HepG2 (cell line): ENCODE measurements around the gene MC5R. TPM values are rescaled to one million over a fixed set of nuclear protein-coding genes. Genes with fewer than 3 reads are reported as not detected.

Experiments used
- HCFC1 ChIP-seq: fragments of 150-350 bp; IDR thresholded peaks from 2 replicates; pipeline ENCODE4 v1.6.1; 2014; ENCODE audit warnings: low read depth, low read length
- HNRNPUL1 ChIP-seq: fragments of 200-400 bp; formaldehyde crosslinking; IDR thresholded peaks from 2 replicates; pipeline ENCODE4 v1.6.1; 2017; ENCODE audit warnings: low read depth, mild to moderate bottlenecking, low read length, moderate library complexity
- NAIF1 ChIP-seq: sonication (generic); formaldehyde crosslinking; IDR thresholded peaks from 2 replicates; pipeline ENCODE4 v1.5.0; 2020; ENCODE audit warnings: mild to moderate bottlenecking, missing genetic modification reagents, borderline replicate concordance
- SALL2 ChIP-seq: sonication (generic); formaldehyde crosslinking; IDR thresholded peaks from 2 replicates; pipeline ENCODE4 v1.8.1; 2023; ENCODE audit warnings: mild to moderate bottlenecking, missing genetic modification reagents, inconsistent platforms
- TBX2 ChIP-seq: sonication (generic); formaldehyde crosslinking; IDR thresholded peaks from 2 replicates; pipeline ENCODE4 v1.5.0; 2020; ENCODE audit warnings: missing genetic modification reagents, mild to moderate bottlenecking, borderline replicate concordance
- WIZ ChIP-seq: sonication (generic); formaldehyde crosslinking; IDR thresholded peaks from 2 replicates; pipeline ENCODE4 v1.5.1; 2020; ENCODE audit warnings: mild to moderate bottlenecking, missing genetic modification reagents
- ZBTB20 ChIP-seq: sonication (generic); formaldehyde crosslinking; IDR thresholded peaks from 2 replicates; pipeline ENCODE4 v1.8.1; 2023; ENCODE audit warnings: missing genetic modification reagents, low read depth, mild to moderate bottlenecking, borderline replicate concordance
- ZNF337 ChIP-seq: sonication (generic); formaldehyde crosslinking; IDR thresholded peaks from 2 replicates; pipeline ENCODE4 v1.5.1; 2020; ENCODE audit warnings: missing genetic modification reagents, low read depth, mild to moderate bottlenecking, borderline replicate concordance
- ZNF781 ChIP-seq: sonication (generic); formaldehyde crosslinking; IDR thresholded peaks from 2 replicates; pipeline ENCODE4 v1.5.1; 2020; ENCODE audit warnings: borderline replicate concordance, mild to moderate bottlenecking, missing genetic modification reagents; ENCODE audit errors: not compliant biosample characterization
- polyA plus RNA-seq, 8 experiments: library from polyadenylated mRNA; depleted of rRNA in 3 of 8; stranded (reverse) in 7 of 8; unstranded in 1 of 8; fragments of >200 nt; fragmentation: Illumina TruSeq in 4 of 8; extraction: Trizol in 4 of 8; gene quantifications; 2 replicates each; pipeline versions ENCODE4 v1.2.1 to v1.2.3, GENCODE V29; 2011 to 2016; ENCODE audit warnings: low read depth in 4 of 8, missing spikeins in 1 of 8, mixed read lengths in 1 of 8; ENCODE audit not compliant: insufficient read depth in 1 of 8
- total RNA-seq, 5 experiments: library from RNA; depleted of rRNA; stranded (reverse); fragments of >200 nt; fragmentation: Illumina TruSeq; extraction: Trizol; gene quantifications; 2 replicates each; pipeline ENCODE4 v1.2.3, GENCODE V29; 2016; ENCODE audit warnings: low read depth in 1 of 5
- TF ChIP-seq, protein P1 (sequence below): sonication (generic); formaldehyde crosslinking; IDR thresholded peaks from 2 replicates; pipeline ENCODE4 v1.5.0; 2020; ENCODE audit warnings: missing genetic modification reagents
- TF ChIP-seq, protein P2 (sequence below), 2 experiments: IDR thresholded peaks; 2 replicates each; pipeline ENCODE4 v1.6.1; 2011 to 2012; ENCODE audit warnings: low read length in 2 of 2, borderline replicate concordance in 1 of 2, low read depth in 1 of 2, mild to moderate bottlenecking in 1 of 2, moderate library complexity in 1 of 2
- TF ChIP-seq, protein P3 (sequence below): sonication (generic); formaldehyde crosslinking; IDR thresholded peaks from 2 replicates; pipeline ENCODE4 v1.4.0; 2020; ENCODE audit warnings: missing genetic modification reagents
- TF ChIP-seq, protein P4 (sequence below): sonication (generic); formaldehyde crosslinking; IDR thresholded peaks from 2 replicates; pipeline ENCODE4 v1.8.0; 2022; ENCODE audit warnings: mild to moderate bottlenecking, missing genetic modification reagents, moderate library complexity
- TF ChIP-seq, protein P5 (sequence below): sonication (generic); formaldehyde crosslinking; IDR thresholded peaks from 2 replicates; pipeline ENCODE4 v1.8.1; 2023; ENCODE audit warnings: mild to moderate bottlenecking, missing genetic modification reagents

The MC5R gene
- total and polyA plus RNA-seq, 2 of the 13 experiments (the other 11 are each of a cell fraction or from before 2014, with no cell fraction given) = not detected

DNA sequence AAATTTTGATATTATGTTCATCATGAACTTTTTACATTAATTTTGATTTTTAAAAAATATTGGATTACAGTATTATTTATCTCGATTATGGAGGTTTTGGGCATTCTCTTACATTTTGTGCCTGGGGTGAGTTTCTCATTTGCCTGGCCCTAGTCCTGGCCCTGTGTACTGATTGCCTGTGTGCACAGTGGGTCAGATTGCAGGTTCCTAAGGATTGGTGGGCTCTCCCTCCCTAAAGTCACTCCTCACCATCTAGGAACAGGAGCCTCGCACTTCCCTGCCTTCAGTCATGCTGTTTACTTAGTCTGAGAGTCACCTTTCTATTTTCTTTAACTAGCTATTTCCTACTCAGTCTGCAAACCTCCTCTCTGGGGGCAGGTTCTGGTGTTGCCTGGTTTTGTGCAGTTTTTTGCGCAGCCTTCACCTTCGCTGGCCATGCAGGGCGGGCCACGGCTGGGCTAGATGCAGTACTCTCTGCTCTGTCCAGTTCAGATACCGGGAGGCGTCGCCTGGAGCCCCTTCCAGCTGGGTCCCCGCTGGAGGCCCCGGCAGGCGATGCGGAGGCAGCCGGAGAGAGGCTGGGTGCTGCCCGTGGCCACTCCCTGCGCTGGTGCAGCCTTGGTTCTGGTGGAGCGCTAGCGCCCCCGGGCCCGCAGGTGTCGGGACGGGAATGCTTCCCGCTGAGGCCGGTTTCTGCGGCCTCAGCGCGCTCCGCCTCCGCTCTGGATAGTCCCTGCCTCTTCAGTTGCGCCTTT lies 23.3 kb upstream of the MC5R start (continued):
- TF ChIP-seq, protein P1, sequence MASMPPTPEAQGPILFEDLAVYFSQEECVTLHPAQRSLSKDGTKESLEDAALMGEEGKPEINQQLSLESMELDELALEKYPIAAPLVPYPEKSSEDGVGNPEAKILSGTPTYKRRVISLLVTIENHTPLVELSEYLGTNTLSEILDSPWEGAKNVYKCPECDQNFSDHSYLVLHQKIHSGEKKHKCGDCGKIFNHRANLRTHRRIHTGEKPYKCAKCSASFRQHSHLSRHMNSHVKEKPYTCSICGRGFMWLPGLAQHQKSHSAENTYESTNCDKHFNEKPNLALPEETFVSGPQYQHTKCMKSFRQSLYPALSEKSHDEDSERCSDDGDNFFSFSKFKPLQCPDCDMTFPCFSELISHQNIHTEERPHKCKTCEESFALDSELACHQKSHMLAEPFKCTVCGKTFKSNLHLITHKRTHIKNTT (CRISPR knock-in tag) = no peak
- TF ChIP-seq WIZ (CRISPR knock-in tag) = no peak
- TF ChIP-seq TBX2 (CRISPR knock-in tag) = peak; percentile 58; the same call in 1 of the 2 replicates
- TF ChIP-seq, protein P2, sequence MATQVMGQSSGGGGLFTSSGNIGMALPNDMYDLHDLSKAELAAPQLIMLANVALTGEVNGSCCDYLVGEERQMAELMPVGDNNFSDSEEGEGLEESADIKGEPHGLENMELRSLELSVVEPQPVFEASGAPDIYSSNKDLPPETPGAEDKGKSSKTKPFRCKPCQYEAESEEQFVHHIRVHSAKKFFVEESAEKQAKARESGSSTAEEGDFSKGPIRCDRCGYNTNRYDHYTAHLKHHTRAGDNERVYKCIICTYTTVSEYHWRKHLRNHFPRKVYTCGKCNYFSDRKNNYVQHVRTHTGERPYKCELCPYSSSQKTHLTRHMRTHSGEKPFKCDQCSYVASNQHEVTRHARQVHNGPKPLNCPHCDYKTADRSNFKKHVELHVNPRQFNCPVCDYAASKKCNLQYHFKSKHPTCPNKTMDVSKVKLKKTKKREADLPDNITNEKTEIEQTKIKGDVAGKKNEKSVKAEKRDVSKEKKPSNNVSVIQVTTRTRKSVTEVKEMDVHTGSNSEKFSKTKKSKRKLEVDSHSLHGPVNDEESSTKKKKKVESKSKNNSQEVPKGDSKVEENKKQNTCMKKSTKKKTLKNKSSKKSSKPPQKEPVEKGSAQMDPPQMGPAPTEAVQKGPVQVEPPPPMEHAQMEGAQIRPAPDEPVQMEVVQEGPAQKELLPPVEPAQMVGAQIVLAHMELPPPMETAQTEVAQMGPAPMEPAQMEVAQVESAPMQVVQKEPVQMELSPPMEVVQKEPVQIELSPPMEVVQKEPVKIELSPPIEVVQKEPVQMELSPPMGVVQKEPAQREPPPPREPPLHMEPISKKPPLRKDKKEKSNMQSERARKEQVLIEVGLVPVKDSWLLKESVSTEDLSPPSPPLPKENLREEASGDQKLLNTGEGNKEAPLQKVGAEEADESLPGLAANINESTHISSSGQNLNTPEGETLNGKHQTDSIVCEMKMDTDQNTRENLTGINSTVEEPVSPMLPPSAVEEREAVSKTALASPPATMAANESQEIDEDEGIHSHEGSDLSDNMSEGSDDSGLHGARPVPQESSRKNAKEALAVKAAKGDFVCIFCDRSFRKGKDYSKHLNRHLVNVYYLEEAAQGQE (IDR thresholded peaks at IDR 0.05; ENCODE audit: borderline replicate concordance in 1 of 2, low read depth in 1 of 2, low read length in 2 of 2) = no peak
- TF ChIP-seq, protein P3, sequence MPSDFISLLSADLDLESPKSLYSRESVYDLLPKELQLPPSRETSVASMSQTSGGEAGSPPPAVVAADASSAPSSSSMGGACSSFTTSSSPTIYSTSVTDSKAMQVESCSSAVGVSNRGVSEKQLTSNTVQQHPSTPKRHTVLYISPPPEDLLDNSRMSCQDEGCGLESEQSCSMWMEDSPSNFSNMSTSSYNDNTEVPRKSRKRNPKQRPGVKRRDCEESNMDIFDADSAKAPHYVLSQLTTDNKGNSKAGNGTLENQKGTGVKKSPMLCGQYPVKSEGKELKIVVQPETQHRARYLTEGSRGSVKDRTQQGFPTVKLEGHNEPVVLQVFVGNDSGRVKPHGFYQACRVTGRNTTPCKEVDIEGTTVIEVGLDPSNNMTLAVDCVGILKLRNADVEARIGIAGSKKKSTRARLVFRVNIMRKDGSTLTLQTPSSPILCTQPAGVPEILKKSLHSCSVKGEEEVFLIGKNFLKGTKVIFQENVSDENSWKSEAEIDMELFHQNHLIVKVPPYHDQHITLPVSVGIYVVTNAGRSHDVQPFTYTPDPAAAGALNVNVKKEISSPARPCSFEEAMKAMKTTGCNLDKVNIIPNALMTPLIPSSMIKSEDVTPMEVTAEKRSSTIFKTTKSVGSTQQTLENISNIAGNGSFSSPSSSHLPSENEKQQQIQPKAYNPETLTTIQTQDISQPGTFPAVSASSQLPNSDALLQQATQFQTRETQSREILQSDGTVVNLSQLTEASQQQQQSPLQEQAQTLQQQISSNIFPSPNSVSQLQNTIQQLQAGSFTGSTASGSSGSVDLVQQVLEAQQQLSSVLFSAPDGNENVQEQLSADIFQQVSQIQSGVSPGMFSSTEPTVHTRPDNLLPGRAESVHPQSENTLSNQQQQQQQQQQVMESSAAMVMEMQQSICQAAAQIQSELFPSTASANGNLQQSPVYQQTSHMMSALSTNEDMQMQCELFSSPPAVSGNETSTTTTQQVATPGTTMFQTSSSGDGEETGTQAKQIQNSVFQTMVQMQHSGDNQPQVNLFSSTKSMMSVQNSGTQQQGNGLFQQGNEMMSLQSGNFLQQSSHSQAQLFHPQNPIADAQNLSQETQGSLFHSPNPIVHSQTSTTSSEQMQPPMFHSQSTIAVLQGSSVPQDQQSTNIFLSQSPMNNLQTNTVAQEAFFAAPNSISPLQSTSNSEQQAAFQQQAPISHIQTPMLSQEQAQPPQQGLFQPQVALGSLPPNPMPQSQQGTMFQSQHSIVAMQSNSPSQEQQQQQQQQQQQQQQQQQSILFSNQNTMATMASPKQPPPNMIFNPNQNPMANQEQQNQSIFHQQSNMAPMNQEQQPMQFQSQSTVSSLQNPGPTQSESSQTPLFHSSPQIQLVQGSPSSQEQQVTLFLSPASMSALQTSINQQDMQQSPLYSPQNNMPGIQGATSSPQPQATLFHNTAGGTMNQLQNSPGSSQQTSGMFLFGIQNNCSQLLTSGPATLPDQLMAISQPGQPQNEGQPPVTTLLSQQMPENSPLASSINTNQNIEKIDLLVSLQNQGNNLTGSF (CRISPR knock-in tag) = 0 out of 2 replicates have a peak, but pooled peaks have one; percentile 29
- no peak for TF ChIP-seq ZBTB20 (CRISPR knock-in tag)
- TF ChIP-seq, protein P4, sequence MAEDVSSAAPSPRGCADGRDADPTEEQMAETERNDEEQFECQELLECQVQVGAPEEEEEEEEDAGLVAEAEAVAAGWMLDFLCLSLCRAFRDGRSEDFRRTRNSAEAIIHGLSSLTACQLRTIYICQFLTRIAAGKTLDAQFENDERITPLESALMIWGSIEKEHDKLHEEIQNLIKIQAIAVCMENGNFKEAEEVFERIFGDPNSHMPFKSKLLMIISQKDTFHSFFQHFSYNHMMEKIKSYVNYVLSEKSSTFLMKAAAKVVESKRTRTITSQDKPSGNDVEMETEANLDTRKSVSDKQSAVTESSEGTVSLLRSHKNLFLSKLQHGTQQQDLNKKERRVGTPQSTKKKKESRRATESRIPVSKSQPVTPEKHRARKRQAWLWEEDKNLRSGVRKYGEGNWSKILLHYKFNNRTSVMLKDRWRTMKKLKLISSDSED (CRISPR knock-in tag) = no peak
- 0 out of 2 replicates have a peak, but pooled peaks have one; percentile 43 for TF ChIP-seq SALL2 (CRISPR knock-in tag)
- TF ChIP-seq, protein P5, sequence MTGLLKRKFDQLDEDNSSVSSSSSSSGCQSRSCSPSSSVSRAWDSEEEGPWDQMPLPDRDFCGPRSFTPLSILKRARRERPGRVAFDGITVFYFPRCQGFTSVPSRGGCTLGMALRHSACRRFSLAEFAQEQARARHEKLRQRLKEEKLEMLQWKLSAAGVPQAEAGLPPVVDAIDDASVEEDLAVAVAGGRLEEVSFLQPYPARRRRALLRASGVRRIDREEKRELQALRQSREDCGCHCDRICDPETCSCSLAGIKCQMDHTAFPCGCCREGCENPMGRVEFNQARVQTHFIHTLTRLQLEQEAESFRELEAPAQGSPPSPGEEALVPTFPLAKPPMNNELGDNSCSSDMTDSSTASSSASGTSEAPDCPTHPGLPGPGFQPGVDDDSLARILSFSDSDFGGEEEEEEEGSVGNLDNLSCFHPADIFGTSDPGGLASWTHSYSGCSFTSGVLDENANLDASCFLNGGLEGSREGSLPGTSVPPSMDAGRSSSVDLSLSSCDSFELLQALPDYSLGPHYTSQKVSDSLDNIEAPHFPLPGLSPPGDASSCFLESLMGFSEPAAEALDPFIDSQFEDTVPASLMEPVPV (CRISPR knock-in tag) = no peak
- TF ChIP-seq ZNF337 (CRISPR knock-in tag) = no peak
- TF ChIP-seq NAIF1 = peak; percentile 97
- TF ChIP-seq HNRNPUL1 = no peak
- TF ChIP-seq HCFC1 = no peak
- no peak for TF ChIP-seq ZNF781 (CRISPR knock-in tag)
